ENCODE results near the gene ROBO2.

DNA sequence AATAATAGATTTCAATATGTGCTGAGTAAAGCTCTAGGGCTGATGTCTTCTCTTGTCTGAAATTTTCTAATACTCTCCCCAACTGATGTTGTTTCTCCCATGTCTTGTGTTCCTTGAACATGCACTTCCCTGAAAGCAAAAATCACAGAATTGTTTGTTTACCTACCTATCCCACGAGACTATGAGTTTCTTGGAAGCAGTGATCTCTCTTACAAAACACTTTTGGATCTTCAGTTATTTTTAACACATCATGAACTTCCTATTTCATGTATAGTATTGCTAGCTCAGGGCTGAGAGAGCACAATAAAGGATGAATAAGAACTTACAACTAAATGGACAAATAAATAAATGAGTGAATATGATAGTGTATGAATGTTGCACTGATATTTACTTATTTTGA is 365.0 kb downstream of the ROBO2 start:
- TF ChIP-seq, protein P1, sequence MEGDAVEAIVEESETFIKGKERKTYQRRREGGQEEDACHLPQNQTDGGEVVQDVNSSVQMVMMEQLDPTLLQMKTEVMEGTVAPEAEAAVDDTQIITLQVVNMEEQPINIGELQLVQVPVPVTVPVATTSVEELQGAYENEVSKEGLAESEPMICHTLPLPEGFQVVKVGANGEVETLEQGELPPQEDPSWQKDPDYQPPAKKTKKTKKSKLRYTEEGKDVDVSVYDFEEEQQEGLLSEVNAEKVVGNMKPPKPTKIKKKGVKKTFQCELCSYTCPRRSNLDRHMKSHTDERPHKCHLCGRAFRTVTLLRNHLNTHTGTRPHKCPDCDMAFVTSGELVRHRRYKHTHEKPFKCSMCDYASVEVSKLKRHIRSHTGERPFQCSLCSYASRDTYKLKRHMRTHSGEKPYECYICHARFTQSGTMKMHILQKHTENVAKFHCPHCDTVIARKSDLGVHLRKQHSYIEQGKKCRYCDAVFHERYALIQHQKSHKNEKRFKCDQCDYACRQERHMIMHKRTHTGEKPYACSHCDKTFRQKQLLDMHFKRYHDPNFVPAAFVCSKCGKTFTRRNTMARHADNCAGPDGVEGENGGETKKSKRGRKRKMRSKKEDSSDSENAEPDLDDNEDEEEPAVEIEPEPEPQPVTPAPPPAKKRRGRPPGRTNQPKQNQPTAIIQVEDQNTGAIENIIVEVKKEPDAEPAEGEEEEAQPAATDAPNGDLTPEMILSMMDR (conservative IDR thresholded peaks at IDR 0.05) = no peak
- TF ChIP-seq ZFX (IDR thresholded peaks at IDR 0.05) = no peak
